Forelimb muscle (tissue), 1 donor: ENCODE data around the gene TRAPPC11. TPM values are rescaled to one million over a fixed set of nuclear protein-coding genes. Genes with fewer than 3 reads are reported as not detected.

Source experiments
- DNase-seq: peaks from one replicate; pipeline ENCODE4 v3.0.0-alpha.2; 2013; ENCODE audit warnings: low read depth
- polyA plus RNA-seq: library from polyadenylated mRNA; unstranded; fragments of 120-200 nt; gene quantifications from one replicate; pipeline ENCODE4 v1.2.1, GENCODE V29; 2013; ENCODE audit not compliant: insufficient read length

TRAPPC11 gene
- polyA plus RNA-seq, 1 donor = 27.8 TPM

- no peak for DNase-seq
Measured at GRCh38 chr4:183758061-183758757, 99.1 kb downstream of the TRAPPC11 start.

GRCh38 chr4:183758758-183759447 lies 99.8 kb downstream of the TRAPPC11 start:
- DNase-seq = no peak

- no peak for DNase-seq
Measured at GRCh38 chr4:183760326-183760725, 101.2 kb downstream of the TRAPPC11 start.

Other genes with a start within 250 kb of the TRAPPC11 start
- gene CDKN2AIP, start 214.7 kb upstream of the TRAPPC11 start, polyA plus RNA-seq = 13.8 TPM
- 14.2 TPM for gene ING2, start 154.2 kb upstream of the TRAPPC11 start, polyA plus RNA-seq
- gene RWDD4, start 108 bp upstream of the TRAPPC11 start, polyA plus RNA-seq = 28.7 TPM
- 5.4 TPM for gene STOX2, start 246.0 kb downstream of the TRAPPC11 start, polyA plus RNA-seq